IMR-90 (cell line): ENCODE measurements around the gene SCFD2. TPM values are rescaled to one million over a fixed set of nuclear protein-coding genes. Genes with fewer than 3 reads are reported as not detected.

Source experiments
- ATAC-seq: fragments of 200-7000 bp; cut with Tn5 transposase; 2 replicates; pipeline ENCODE4 v1.9.1; 2020; ENCODE audit warnings: low read depth, mild to moderate bottlenecking, moderate library complexity
- BruUV-seq: library from RNA; stranded (reverse); fragments of 400-500 nt; replicated peaks from 2 replicates; lab custom pipeline; 2021; lab: Mats Ljungman, UMichigan
- CTCF ChIA-PET: fragments of 300-600 bp; formaldehyde crosslinking; extraction: SDS; loops from one replicate; lab custom pipeline; 2021; ENCODE audit warnings: antibody characterized with exemption; lab: Yijun Ruan, JAX
- POLR2A ChIA-PET: fragments of 300-600 bp; sonication (Branson Sonifier 250); formaldehyde crosslinking; loops from one replicate; lab custom pipeline; 2022; ENCODE audit warnings: antibody characterized with exemption; ENCODE audit not compliant: unreplicated experiment; lab: Charles Lee
- DNase-seq: peaks from one replicate; pipeline ENCODE4 v3.0.0; 2013
- H2AFZ ChIP-seq: replicated peaks from 2 replicates; pipeline ENCODE3; 2013; ENCODE audit warnings: low read length, mild to moderate bottlenecking; ENCODE audit not compliant: poor library complexity
- H2AK5ac ChIP-seq: 2 replicates; pipeline ENCODE4 v1.6.1; 2013; ENCODE audit warnings: low read depth, low read length, inconsistent platforms
- H2AK9ac ChIP-seq: replicated peaks from 2 replicates; pipeline ENCODE3; 2013; ENCODE audit warnings: mild to moderate bottlenecking, low read depth, low read length, moderate library complexity; ENCODE audit not compliant: poor library complexity
- H2BK120ac ChIP-seq: 2 replicates; pipeline ENCODE4 v1.6.1; 2013; ENCODE audit warnings: low read depth, low read length, inconsistent platforms
- H2BK15ac ChIP-seq: 3 replicates; pipeline ENCODE4 v1.6.1; 2013; ENCODE audit warnings: low read depth, low read length, inconsistent platforms
- H2BK20ac ChIP-seq: 2 replicates; pipeline ENCODE4 v1.6.1; 2013; ENCODE audit warnings: low read depth, mild to moderate bottlenecking, inconsistent platforms, low read length, moderate library complexity
- H2BK5ac ChIP-seq: 2 replicates; pipeline ENCODE4 v1.6.1; 2013; ENCODE audit warnings: mild to moderate bottlenecking, low read depth, low read length, inconsistent platforms; ENCODE audit not compliant: poor library complexity, severe bottlenecking
- H3K14ac ChIP-seq: replicated peaks from 2 replicates; pipeline ENCODE4 v1.6.1; 2013; ENCODE audit warnings: low read depth, low read length, inconsistent platforms
- H3K18ac ChIP-seq: 2 replicates; pipeline ENCODE4 v1.6.1; 2013; ENCODE audit warnings: low read depth, low read length, control low read depth
- H3K23ac ChIP-seq: 2 replicates; pipeline ENCODE4 v1.6.1; 2013; ENCODE audit warnings: low read depth, low read length, inconsistent platforms
- H3K27ac ChIP-seq: 2 replicates; pipeline ENCODE4 v1.5.1; 2013; ENCODE audit warnings: mild to moderate bottlenecking, control low read depth, low read length; ENCODE audit not compliant: insufficient read depth
- H3K27me3 ChIP-seq: 2 replicates; pipeline ENCODE4 v1.6.1; 2013; ENCODE audit warnings: low read length; ENCODE audit not compliant: control insufficient read depth, insufficient read depth
- H3K36me3 ChIP-seq: 2 replicates; pipeline ENCODE4 v1.6.1; 2013; ENCODE audit warnings: low read length, mixed read lengths; ENCODE audit not compliant: control insufficient read depth, insufficient read depth
- H3K4ac ChIP-seq: 2 replicates; pipeline ENCODE4 v1.6.1; 2013; ENCODE audit warnings: low read depth, low read length, inconsistent platforms
- H3K4me1 ChIP-seq: 2 replicates; pipeline ENCODE4 v1.6.1; 2013; ENCODE audit warnings: low read length, mixed read lengths; ENCODE audit not compliant: control insufficient read depth, insufficient read depth
- H3K4me2 ChIP-seq: 2 replicates; pipeline ENCODE4 v1.6.1; 2013; ENCODE audit warnings: low read depth, mild to moderate bottlenecking, control low read depth, low read length, moderate library complexity
- H3K4me3 ChIP-seq: 2 replicates; pipeline ENCODE4 v1.5.1; 2013; ENCODE audit warnings: low read depth, mild to moderate bottlenecking, control low read depth, low read length, moderate library complexity; ENCODE audit not compliant: insufficient read depth
- H3K56ac ChIP-seq: 2 replicates; pipeline ENCODE4 v1.6.1; 2013; ENCODE audit warnings: low read length, inconsistent platforms; ENCODE audit not compliant: insufficient read depth; ENCODE audit errors: extremely low read depth
- H3K79me1 ChIP-seq, 2 experiments: 2 replicates each; pipeline ENCODE4 v1.6.1; 2013; ENCODE audit warnings: low read length in 2 of 2, inconsistent platforms in 1 of 2, low read depth in 1 of 2
- H3K9ac ChIP-seq: 2 replicates; pipeline ENCODE4 v1.6.1; 2013; ENCODE audit warnings: low read depth, low read length, control low read depth
- H3K9me1 ChIP-seq: 2 replicates; pipeline ENCODE4 v1.6.1; 2013; ENCODE audit warnings: low read length, inconsistent platforms; ENCODE audit not compliant: insufficient read depth
- H3K9me3 ChIP-seq: 2 replicates; pipeline ENCODE4 v1.6.1; 2013; ENCODE audit warnings: low read length; ENCODE audit not compliant: control insufficient read depth, insufficient read depth
- H4K20me1 ChIP-seq: 2 replicates; pipeline ENCODE4 v1.6.1; 2013; ENCODE audit warnings: low read length, inconsistent platforms; ENCODE audit not compliant: insufficient read depth
- H4K5ac ChIP-seq: 2 replicates; pipeline ENCODE4 v1.6.1; 2013; ENCODE audit warnings: mild to moderate bottlenecking, low read depth, low read length, control low read depth
- H4K8ac ChIP-seq, 2 experiments: 2 replicates each; pipeline ENCODE4 v1.6.1; 2013; ENCODE audit warnings: low read depth in 2 of 2, low read length in 2 of 2, control low read depth in 1 of 2, inconsistent platforms in 1 of 2
- H4K91ac ChIP-seq: 2 replicates; pipeline ENCODE4 v1.6.1; 2013; ENCODE audit warnings: low read depth, low read length, inconsistent platforms; ENCODE audit not compliant: insufficient read depth
- WGBS, 2 experiments: methylation state at CpG; one replicate each; pipeline versions ENCODE4 v1.1.5 to v1.1.7; 2013; ENCODE audit warnings: missing lambda C conversion rate in 2 of 2; ENCODE audit not compliant: insufficient read length in 1 of 2; ENCODE audit errors: extremely low coverage in 2 of 2; 5-methylcytosine and 5-hydroxymethylcytosine counted together
- dilution Hi-C: fragments of 300-500 bp; cut with HindIII; formaldehyde crosslinking; loops from one replicate; pipeline ENCODE4 v1.14.3; 2018; ENCODE audit warnings: low sequenced_read_pairs; ENCODE audit not compliant: unreplicated experiment
- in situ Hi-C: fragments of 300-500 bp; cut with MboI; formaldehyde crosslinking; loops from 3 replicates; pipeline ENCODE4 v1.14.3; 2019; ENCODE audit warnings: low sequenced_read_pairs, inconsistent platforms, mixed read lengths
- intact Hi-C: fragments of 100-400 bp; cut with micrococcal nuclease; formaldehyde crosslinking; loops from 2 replicates; pipeline ENCODE4 v1.10.0; 2022
- polyA plus RNA-seq, 3 experiments: library from polyadenylated mRNA; depleted of rRNA; stranded (reverse); fragments of >200 nt; gene quantifications; 2 replicates each; pipeline ENCODE4 v1.2.3, GENCODE V29; 2012; ENCODE audit warnings: low replicate concordance in 1 of 3
- total RNA-seq: library from RNA; depleted of rRNA; stranded (reverse); fragments of >200 nt; gene quantifications from 2 replicates; pipeline ENCODE4 v1.2.3, GENCODE V29; 2012
- TF ChIP-seq, protein P1 (sequence below): fragments of 150-350 bp; IDR thresholded peaks from 2 replicates; pipeline ENCODE4 v1.6.1; 2016; ENCODE audit warnings: low read depth, mild to moderate bottlenecking, low read length, moderate library complexity, borderline replicate concordance

The SCFD2 gene
- total and polyA plus RNA-seq, 2 of the 4 experiments (the other 2 are of a cell fraction), result 18.9 to 62.4 TPM

DNA sequence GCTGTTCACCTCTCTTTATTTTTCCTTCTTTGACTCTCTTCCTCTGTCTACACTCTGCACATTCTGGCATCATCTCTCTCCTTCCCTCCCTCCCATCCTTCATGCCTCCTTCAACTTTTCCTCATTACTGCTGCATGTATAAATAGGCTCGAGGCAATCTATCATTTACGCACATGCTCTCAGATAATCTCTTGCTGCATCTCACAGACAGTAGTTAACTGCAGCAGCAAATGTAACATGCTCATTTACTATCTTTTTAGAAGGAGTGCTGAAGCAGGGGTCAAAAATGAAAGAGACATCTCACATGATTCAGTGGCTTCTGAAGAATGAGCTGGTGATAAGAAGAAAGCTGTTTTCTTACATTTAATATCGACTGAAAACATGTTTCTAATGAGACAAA lies 376.0 kb downstream of the SCFD2 start:
- Histone ChIP-seq H4K91ac (no peak overlapping the region), H3K4me1 (no peaks in the 10 kb centered on the region), H3K9me3 (no peaks in the 10 kb centered on the region), H3K9me1 (no peaks in the 10 kb centered on the region; the same call in 1 of the 2 replicates), H4K20me1 (no peaks in the 10 kb centered on the region), H2BK15ac (no peak overlapping the region), H3K4me2 (no peak overlapping the region), H2BK5ac (no peak overlapping the region), H2BK20ac (no peak overlapping the region), H2BK120ac (no peak overlapping the region), H4K5ac (no peak overlapping the region), H4K8ac (no peak overlapping the region), H3K9ac (no peak overlapping the region), H3K4ac (no peak overlapping the region), H3K23ac (no peak overlapping the region), H2AK5ac (no peak overlapping the region), H3K79me1 (0 out of 4 replicates have a peak, but pooled peaks cover 0 to 2% of the 10 kb centered on the region in 2 experiments), H2AFZ (no peak overlapping the region), H3K14ac (no peak overlapping the region), H2AK9ac (no peak overlapping the region), H3K56ac (no peak overlapping the region), H3K27ac (no peak overlapping the region), H3K36me3 (no peaks in the 10 kb centered on the region), H3K18ac (no peak overlapping the region), H3K4me3 (no peak overlapping the region), H3K27me3 (no peaks in the 10 kb centered on the region)
- DNase-seq (no peak), ATAC-seq (no peak)
- TF ChIP-seq, protein P1, sequence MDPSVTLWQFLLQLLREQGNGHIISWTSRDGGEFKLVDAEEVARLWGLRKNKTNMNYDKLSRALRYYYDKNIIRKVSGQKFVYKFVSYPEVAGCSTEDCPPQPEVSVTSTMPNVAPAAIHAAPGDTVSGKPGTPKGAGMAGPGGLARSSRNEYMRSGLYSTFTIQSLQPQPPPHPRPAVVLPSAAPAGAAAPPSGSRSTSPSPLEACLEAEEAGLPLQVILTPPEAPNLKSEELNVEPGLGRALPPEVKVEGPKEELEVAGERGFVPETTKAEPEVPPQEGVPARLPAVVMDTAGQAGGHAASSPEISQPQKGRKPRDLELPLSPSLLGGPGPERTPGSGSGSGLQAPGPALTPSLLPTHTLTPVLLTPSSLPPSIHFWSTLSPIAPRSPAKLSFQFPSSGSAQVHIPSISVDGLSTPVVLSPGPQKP, result no peak
- intact Hi-C loops, result no loop called here
- no TSS peak for BruUV-seq
- in situ Hi-C loops, result loop anchor here (10.0 kb wide), 1 partner anchor 265 kb away; no protein-coding TSS in a partner anchor
- ChIA-PET POLR2A (no interaction called here), CTCF (no interaction called here)
- WGBS, 2 experiments, result 20% methylated on average over 1 of the region's 3 CpGs; no CpG with 5 or more reads in 1 of the 2 experiments
- dilution Hi-C loops, result no loop called here
